ENCODE data around the gene AHRR. TPM values are rescaled to one million over a fixed set of nuclear protein-coding genes. Genes with fewer than 3 reads are reported as not detected.

The AHRR gene
- total and polyA plus RNA-seq, 8 donors, result 0.63 to 47.8 (median 1.1) TPM; not detected in 1

- intact Hi-C loops (cut with DNase I; ENCODE audit: low total_unique reads), result no loop called here
- DNase-seq, result no peak
- WGBS, 5 donors, result 93 to 100% (median 95%) methylated on average over 1 of the region's 1 CpG
These were observed 63.8 kb downstream of the AHRR start for GRCh38 chr5:385321-385720.

GRCh38 chr5:386432-387341 lies 65.2 kb downstream of the AHRR start:
- H3K27me3 ChIP-seq, result peaks cover 0 to 25% (median 11%) of the 10 kb centered on the region in 3 donors
- intact Hi-C loops (cut with DNase I; ENCODE audit: low total_unique reads), result no loop called here
- H3K27ac ChIP-seq, result no peak overlapping the region
- H3K4me1 ChIP-seq, result no peaks in the 10 kb centered on the region
- peaks cover 0 to 19% (median 11%) of the 10 kb centered on the region in 4 donors for H3K9me3 ChIP-seq
- no peaks in the 10 kb centered on the region for H3K36me3 ChIP-seq
- DNase-seq, result no peak
- WGBS, 5 donors, result 79 to 83% (median 82%) methylated on average over 18 of the region's 18 CpGs
- no peak for TF ChIP-seq POLR2A (IDR thresholded peaks at IDR 0.05)
- TF ChIP-seq POLR2AphosphoS5 (IDR thresholded peaks at IDR 0.05), result no peak
- TF ChIP-seq CTCF (IDR thresholded peaks at IDR 0.05), result no peak
- TF ChIP-seq EP300 (IDR thresholded peaks at IDR 0.05), result no peak
- H3K4me3 ChIP-seq, result no peak overlapping the region

More at GRCh38 chr5:385321-385720, 63.8 kb downstream of the AHRR start:
- no peak for TF ChIP-seq EP300 (IDR thresholded peaks at IDR 0.05)
- no peak for TF ChIP-seq POLR2AphosphoS5 (IDR thresholded peaks at IDR 0.05)
- no peak for TF ChIP-seq POLR2A (IDR thresholded peaks at IDR 0.05)
- TF ChIP-seq CTCF (IDR thresholded peaks at IDR 0.05), result no peak
- H3K27ac ChIP-seq, result no peak overlapping the region
- no peaks in the 10 kb centered on the region for H3K36me3 ChIP-seq
- H3K4me1 ChIP-seq, result no peaks in the 10 kb centered on the region
- H3K4me3 ChIP-seq, result no peak overlapping the region
- H3K27me3 ChIP-seq, result peaks cover 0 to 25% (median 11%) of the 10 kb centered on the region in 3 donors
- H3K9me3 ChIP-seq, result peaks cover 0 to 24% (median 13%) of the 10 kb centered on the region in 4 donors

- Histone ChIP-seq H3K36me3 (no peaks in the 10 kb centered on the region), H3K27me3 (peaks cover 0 to 25% (median 11%) of the 10 kb centered on the region in 3 donors), H3K9me3 (peaks cover 0 to 19% (median 11%) of the 10 kb centered on the region in 4 donors), H3K4me1 (no peaks in the 10 kb centered on the region), H3K27ac (no peak overlapping the region), H3K4me3 (no peak overlapping the region)
- intact Hi-C loops (cut with DNase I; ENCODE audit: low total_unique reads), result no loop called here
- no peak for TF ChIP-seq POLR2AphosphoS5 (IDR thresholded peaks at IDR 0.05)
- TF ChIP-seq POLR2A (IDR thresholded peaks at IDR 0.05), result no peak
- no peak for TF ChIP-seq EP300 (IDR thresholded peaks at IDR 0.05)
- no peak for TF ChIP-seq CTCF (IDR thresholded peaks at IDR 0.05)
- no peak for DNase-seq
- WGBS, 5 donors, result 88 to 91% (median 89%) methylated on average over 18 of the region's 18 CpGs
These were observed 66.2 kb downstream of the AHRR start for GRCh38 chr5:387491-388265.

Measured in stomach (tissue), 9 donors.